GM23338 (cell line): Measurements from ENCODE around the gene SDR39U1.

Experiments
- EZH2 ChIP-seq: fragments of 200-600 bp; sonication (generic); IDR thresholded peaks from one replicate; pipeline ENCODE4 v1.8.0; 2017; ENCODE audit warnings: antibody characterized with exemption, mild to moderate bottlenecking, low read depth; ENCODE audit not compliant: unreplicated experiment
- EZH2phosphoT487 ChIP-seq: fragments of 200-600 bp; sonication (generic); IDR thresholded peaks from one replicate; pipeline ENCODE4 v1.8.1; 2018; ENCODE audit warnings: antibody characterized with exemption; ENCODE audit not compliant: unreplicated experiment
- JUNB ChIP-seq: IDR thresholded peaks from one replicate; pipeline ENCODE4 v1.6.1; 2016; ENCODE audit warnings: antibody characterized with exemption; ENCODE audit not compliant: unreplicated experiment

GRCh38 chr14:24463017-24463883, 20.7 kb upstream of the SDR39U1 start:
- TF ChIP-seq EZH2phosphoT487 (no peak), JUNB (no peak), EZH2 (no peak)
